ENCODE results near the gene C6orf89. TPM values are rescaled to one million over a fixed set of nuclear protein-coding genes. Genes with fewer than 3 reads are reported as not detected.

C6orf89 gene
- polyA plus RNA-seq, 1 donor (not counting 4 experiments of a cell fraction or from before 2014, with no cell fraction given) = 29.0 TPM

DNA sequence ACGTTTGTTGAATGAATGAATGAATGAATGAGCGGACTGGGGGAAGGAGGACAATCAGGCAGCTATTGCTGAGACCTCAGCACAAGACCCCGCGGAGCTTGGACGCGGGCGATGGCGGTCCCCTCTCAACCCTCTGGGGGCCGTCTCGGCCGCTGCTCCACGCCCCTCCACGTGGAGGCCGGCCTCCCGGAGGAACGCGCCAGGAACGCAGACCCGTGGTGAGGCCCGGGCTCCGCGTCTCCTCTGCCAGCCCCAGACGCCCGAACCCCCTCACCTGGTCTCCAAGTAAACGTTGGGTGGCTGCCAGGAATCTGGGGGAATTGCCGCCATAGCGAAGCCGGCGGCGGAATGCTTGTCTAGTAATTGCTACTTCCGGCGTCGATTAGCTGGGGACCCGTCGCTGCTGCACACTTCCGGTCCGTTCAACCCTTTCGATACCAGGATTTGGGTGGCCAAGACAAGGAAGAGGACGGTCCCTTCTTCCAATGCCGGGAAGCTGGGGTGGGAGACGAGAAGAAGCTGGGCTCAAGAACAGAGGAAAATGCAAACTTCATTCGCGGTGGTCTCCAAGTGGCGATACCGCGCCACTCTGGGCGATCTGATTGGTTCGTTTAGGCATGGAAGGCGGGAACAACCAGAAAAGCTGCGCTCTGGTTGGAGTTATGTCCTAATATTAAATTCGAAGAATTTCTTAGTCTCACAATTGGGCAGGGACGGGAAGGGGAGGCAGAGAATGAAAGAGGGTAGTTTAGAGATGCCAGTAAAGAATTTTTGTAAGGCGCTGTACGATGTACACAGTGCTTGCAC is 11.1 kb upstream of the C6orf89 start, which contains the start of gene PPIL1:
TSS of gene PPIL1 (minus strand) at position 361 of the 807 bp plus-strand sequence. CDS start at position 330, 31 bp downstream.
- Histone ChIP-seq H3K4me2 (ENCODE audit: control insufficient read depth, extremely low read depth, insufficient read depth, low read depth, low read length) (peak within 1 kb of the TSS; percentile 97), H3K27me3 (ENCODE audit: control insufficient read depth, extremely low read depth, insufficient read depth, low read length) (no peaks in the 10 kb centered on the region), H3K4me1 (ENCODE audit: control insufficient read depth, extremely low read depth, insufficient read depth, low read length) (peaks cover 19% of the 10 kb centered on the region), H3K36me3 (ENCODE audit: control insufficient read depth in 2 of 2, extremely low read depth in 1 of 2, insufficient read depth in 2 of 2, low read length in 2 of 2) (peaks cover 2 to 6% of the 10 kb centered on the region in 2 experiments), H3K9ac (ENCODE audit: control insufficient read depth, extremely low read depth, insufficient read depth, low read length) (peak within 1 kb of the TSS; percentile 97), H3K4me3 (ENCODE audit: control insufficient read depth in 2 of 3, extremely low read depth in 1 of 3, insufficient read depth in 2 of 3, low read depth in 1 of 3, low read length in 3 of 3) (peak within 1 kb of the TSS; percentile 73 to 95 (median 93)), H3K9me1 (ENCODE audit: control insufficient read depth, extremely low read depth, insufficient read depth, low read length) (no peaks in the 10 kb centered on the region), H3K27ac (ENCODE audit: control insufficient read depth, insufficient read depth, low read length) (peak within 1 kb of the TSS; percentile 96), H4K20me1 (ENCODE audit: control insufficient read depth, extremely low read depth, insufficient read depth, low read length) (no peaks in the 10 kb centered on the region), H3K9me3 (ENCODE audit: control insufficient read depth, low read depth, low read length) (no peaks in the 10 kb centered on the region), H2AFZ (ENCODE audit: control insufficient read depth, low read length) (peak within 1 kb of the TSS; percentile 98), H3K79me2 (ENCODE audit: control insufficient read depth, insufficient read depth, low read length) (peaks cover 24% of the 10 kb centered on the region)
- dilution Hi-C loops (cut with MboI; ENCODE audit: extremely low pct_ligation_motif_present, low sequenced_read_pairs) = no loop called here
- DNase-seq (ENCODE audit: low read depth, low spot score) (peak; percentile 49), FAIRE-seq (peak; percentile 83)
- TF ChIP-seq EZH2 (IDR thresholded peaks at IDR 0.05; ENCODE audit: low read length) = no peak
- TF ChIP-seq, protein P1, sequence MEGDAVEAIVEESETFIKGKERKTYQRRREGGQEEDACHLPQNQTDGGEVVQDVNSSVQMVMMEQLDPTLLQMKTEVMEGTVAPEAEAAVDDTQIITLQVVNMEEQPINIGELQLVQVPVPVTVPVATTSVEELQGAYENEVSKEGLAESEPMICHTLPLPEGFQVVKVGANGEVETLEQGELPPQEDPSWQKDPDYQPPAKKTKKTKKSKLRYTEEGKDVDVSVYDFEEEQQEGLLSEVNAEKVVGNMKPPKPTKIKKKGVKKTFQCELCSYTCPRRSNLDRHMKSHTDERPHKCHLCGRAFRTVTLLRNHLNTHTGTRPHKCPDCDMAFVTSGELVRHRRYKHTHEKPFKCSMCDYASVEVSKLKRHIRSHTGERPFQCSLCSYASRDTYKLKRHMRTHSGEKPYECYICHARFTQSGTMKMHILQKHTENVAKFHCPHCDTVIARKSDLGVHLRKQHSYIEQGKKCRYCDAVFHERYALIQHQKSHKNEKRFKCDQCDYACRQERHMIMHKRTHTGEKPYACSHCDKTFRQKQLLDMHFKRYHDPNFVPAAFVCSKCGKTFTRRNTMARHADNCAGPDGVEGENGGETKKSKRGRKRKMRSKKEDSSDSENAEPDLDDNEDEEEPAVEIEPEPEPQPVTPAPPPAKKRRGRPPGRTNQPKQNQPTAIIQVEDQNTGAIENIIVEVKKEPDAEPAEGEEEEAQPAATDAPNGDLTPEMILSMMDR (optimal IDR thresholded peaks at IDR 0.05 in 1 of 3, IDR thresholded peaks at IDR 0.05 in 1 of 3, conservative IDR thresholded peaks at IDR 0.05 in 1 of 3; ENCODE audit: extremely low read depth in 1 of 3, insufficient read depth in 2 of 3, low read length in 3 of 3) = no peak

DNA sequence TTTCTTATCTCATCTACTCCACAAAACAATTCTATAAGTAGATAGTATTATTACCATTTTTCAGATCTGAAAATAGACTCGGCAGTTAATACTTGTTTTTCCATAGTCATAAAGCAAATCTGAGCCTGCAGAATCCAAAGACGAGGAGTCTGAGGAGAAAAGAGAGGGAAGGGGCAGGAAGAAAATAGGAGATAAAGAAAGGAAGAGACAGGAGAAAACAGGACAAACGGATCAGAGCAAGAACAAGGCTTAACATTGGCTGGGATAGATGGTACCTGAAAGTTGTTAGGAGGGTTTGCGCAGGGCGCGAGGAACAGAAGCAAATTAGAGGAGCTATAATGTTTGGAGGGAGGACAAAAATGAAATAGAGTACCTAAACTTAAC is 10.5 kb upstream of the C6orf89 start:
- Histone ChIP-seq H3K9me3 (ENCODE audit: control insufficient read depth, low read depth, low read length) (no peaks in the 10 kb centered on the region), H3K4me2 (ENCODE audit: control insufficient read depth, extremely low read depth, insufficient read depth, low read depth, low read length) (peak overlapping the region; percentile 97), H3K4me3 (ENCODE audit: control insufficient read depth in 2 of 3, extremely low read depth in 1 of 3, insufficient read depth in 2 of 3, low read depth in 1 of 3, low read length in 3 of 3) (peak overlapping the region; percentile 73 to 95 (median 93)), H3K9ac (ENCODE audit: control insufficient read depth, extremely low read depth, insufficient read depth, low read length) (peak overlapping the region; percentile 97), H3K36me3 (ENCODE audit: control insufficient read depth in 2 of 2, extremely low read depth in 1 of 2, insufficient read depth in 2 of 2, low read length in 2 of 2) (peaks cover under 1 to 6% of the 10 kb centered on the region in 2 experiments), H2AFZ (ENCODE audit: control insufficient read depth, low read length) (peak overlapping the region; percentile 94), H3K27me3 (ENCODE audit: control insufficient read depth, extremely low read depth, insufficient read depth, low read length) (no peaks in the 10 kb centered on the region), H3K27ac (ENCODE audit: control insufficient read depth, insufficient read depth, low read length) (peak overlapping the region; percentile 96), H3K9me1 (ENCODE audit: control insufficient read depth, extremely low read depth, insufficient read depth, low read length) (no peaks in the 10 kb centered on the region), H4K20me1 (ENCODE audit: control insufficient read depth, extremely low read depth, insufficient read depth, low read length) (no peaks in the 10 kb centered on the region), H3K79me2 (ENCODE audit: control insufficient read depth, insufficient read depth, low read length) (peaks cover 22% of the 10 kb centered on the region), H3K4me1 (ENCODE audit: control insufficient read depth, extremely low read depth, insufficient read depth, low read length) (peaks cover 19% of the 10 kb centered on the region)
- dilution Hi-C loops (cut with MboI; ENCODE audit: extremely low pct_ligation_motif_present, low sequenced_read_pairs) = no loop called here
- no peak for TF ChIP-seq EZH2 (IDR thresholded peaks at IDR 0.05; ENCODE audit: low read length)
- TF ChIP-seq, protein P1 (optimal IDR thresholded peaks at IDR 0.05 in 1 of 3, IDR thresholded peaks at IDR 0.05 in 1 of 3, conservative IDR thresholded peaks at IDR 0.05 in 1 of 3; ENCODE audit: extremely low read depth in 1 of 3, insufficient read depth in 2 of 3, low read length in 3 of 3) = no peak
- no peak for FAIRE-seq
- DNase-seq (ENCODE audit: low read depth, low spot score) = no peak

All from keratinocyte (primary cell).